GM19240 (cell line): Measurements from ENCODE around the gene THUMPD3.

Experiments used
- DNase-seq: peaks from one replicate; pipeline ENCODE4 v3.0.0; 2011; ENCODE audit warnings: low spot score; ENCODE audit not compliant: insufficient read length

THUMPD3 gene

GRCh38 chr3:9415485-9416138, 52.8 kb downstream of the THUMPD3 start:
- no peak for DNase-seq

- DNase-seq, result no peak
These were observed 53.4 kb downstream of the THUMPD3 start for GRCh38 chr3:9416139-9416780.

- no peak for DNase-seq
These were observed 58.1 kb downstream of the THUMPD3 start for GRCh38 chr3:9420850-9421549.

- no peak for DNase-seq
These were observed 60.0 kb downstream of the THUMPD3 start for GRCh38 chr3:9422712-9423424.

- DNase-seq, result no peak
These were observed 65.6 kb downstream of the THUMPD3 start for GRCh38 chr3:9428411-9428810.

GRCh38 chr3:9430733-9431132, 67.9 kb downstream of the THUMPD3 start:
- DNase-seq, result no peak

- no peak for DNase-seq
These were observed 71.0 kb downstream of the THUMPD3 start for GRCh38 chr3:9433627-9434521.

GRCh38 chr3:9435316-9435715, 72.5 kb downstream of the THUMPD3 start:
- no peak for DNase-seq
